HG02840 (cell line): ENCODE data around the gene MCM6.
"Not testable (repeated sequence)": the region's sequence is repeated elsewhere in the genome, so short reads cannot be mapped to it uniquely, and the experiment has no call there.

Experiments
- ATAC-seq: cut with Tn5 transposase; IDR thresholded peaks from one replicate; pipeline ENCODE4 v1.9.1; 2021; ENCODE audit warnings: mild to moderate bottlenecking, moderate library complexity, moderate number of reproducible peaks; ENCODE audit not compliant: unreplicated experiment, low FRiP score

Gene MCM6

DNA sequence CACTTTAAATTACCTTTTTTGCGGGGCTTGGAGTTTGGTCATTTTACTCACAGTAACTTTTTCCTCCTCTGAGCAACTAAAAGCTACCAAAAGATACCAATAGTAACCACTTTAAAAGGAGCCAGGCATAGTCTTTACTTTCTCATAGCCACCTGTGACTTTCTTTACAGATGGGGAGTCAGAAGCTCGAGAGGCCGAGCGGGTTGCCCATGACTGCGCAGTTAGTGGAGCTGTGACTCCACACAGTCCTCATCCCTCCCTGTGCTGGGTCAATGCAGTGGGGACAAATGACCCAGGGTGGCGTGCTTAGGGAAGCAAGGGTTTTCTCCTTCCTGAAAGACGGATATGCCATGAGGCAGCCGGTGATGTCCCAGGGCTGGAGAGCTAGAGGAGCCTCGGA lies 51.1 kb downstream of the MCM6 start:
- ATAC-seq = no peak

DNA sequence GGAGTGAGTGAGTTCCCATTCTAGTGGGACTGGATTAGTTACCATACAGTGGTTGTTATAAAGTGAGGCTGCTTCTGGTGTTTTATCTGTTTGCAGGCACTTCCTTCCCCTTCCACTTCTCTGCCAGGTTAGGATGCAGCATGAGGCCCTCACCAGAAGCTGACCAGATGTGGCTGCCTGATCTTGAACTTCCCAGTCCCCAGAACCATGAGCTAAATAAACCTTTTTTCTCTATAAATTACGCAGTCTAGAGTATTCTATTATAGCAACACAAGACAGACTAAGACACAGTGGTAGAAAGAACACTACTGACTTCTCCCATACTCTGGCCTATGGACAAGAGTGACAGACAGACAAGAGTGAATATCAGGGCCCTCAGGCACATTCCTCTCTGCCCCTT lies 53.4 kb downstream of the MCM6 start:
- ATAC-seq = no peak

DNA sequence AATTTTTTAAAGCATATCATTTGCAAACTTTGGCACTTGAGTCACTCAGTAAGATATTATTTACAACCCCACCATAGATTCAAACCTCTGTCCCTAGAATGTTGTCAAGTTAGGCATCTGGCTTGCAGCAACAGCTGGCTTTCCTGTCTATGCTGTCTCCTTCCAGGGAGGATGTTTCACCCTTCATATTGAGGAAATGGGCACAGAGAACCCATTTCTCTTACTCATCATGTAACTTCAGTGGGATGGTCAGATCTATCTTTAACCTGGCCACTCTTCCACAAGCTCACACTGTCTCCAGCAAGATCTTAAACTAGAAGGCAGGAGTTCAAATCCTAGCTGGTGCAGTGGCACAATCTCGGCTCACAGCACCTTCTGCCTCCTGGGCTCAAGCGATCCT lies 55.1 kb downstream of the MCM6 start:
- ATAC-seq = no peak

DNA sequence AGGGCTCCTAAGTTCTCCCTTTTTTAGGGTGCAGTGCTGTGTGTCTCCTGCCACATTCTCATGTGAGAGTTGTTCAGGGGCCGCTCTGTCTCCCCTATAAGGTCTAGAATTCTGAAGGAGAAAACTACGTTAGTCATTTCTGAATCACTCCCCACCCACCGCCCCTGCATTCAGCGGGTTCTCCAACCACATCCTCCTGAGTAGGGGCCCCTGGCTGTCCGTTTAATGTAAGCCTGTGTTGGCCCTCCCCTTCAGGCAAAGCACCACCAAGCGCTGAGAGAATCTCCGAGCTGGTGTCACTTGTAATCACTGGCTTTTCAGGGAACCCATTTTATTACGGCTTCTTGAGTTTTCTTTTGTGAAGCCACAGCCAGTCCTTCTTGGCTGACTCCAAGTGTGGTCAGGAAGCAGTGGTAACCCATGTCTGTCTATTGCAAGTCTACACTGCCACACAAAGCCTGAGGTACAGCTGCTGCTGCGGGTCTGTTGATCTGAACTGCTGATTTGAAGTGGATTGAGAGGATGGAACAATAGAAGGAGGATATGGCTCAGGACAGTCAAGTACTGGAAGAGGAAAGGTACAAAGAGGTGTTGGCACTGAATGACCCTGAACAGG lies 56.1 kb downstream of the MCM6 start:
- ATAC-seq = peak; percentile 73

DNA sequence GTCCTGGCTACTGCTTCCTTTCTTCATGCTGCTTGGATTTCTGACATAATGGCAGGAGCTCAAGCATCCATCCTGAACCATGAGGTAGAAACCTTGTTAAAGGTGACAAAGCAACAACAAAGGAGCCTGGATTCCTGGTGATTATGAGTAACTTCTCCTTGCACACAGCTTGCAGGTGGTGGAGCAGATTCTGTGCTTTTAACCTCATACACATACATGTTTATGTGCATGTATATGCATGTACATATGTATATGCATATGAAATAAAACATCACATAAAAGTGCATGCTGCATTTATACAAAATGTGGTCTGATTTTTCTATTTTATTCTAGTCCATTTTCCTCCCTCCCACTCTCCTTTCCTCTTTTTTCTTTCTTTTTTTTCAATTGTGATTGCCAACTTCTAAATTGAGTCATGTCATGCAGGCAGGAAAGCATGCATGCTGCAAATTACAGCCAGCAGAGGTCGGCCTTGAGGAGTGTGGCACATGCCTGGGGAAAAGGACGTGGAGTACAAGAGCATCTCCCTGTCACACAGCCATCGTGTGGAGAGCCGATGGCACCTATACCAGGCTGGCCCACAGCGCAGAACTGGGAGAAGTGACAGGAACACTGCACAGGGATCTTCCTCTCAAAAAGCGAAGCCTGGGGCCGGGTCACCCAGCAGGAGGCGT lies 57.2 kb downstream of the MCM6 start:
- no peak for ATAC-seq

DNA sequence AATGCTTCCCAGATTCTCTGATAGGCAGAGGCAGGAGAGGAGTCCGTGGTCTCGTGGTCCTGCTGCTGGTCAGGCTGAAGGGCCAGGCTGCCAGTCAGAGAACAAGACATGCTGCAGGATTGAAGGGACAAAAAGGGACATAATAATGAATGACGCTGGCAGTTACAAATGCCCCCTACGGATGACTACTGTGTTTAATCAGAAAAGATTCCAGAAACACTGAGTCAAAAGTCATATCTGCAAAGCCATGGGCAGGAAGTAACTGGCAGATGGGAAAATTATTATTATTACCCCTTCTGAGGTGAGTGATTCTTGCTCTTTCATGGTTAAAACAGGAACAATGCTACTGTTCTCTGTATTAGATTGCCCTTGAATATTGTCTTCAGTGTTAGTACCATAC lies 58.3 kb downstream of the MCM6 start:
- ATAC-seq = no peak

DNA sequence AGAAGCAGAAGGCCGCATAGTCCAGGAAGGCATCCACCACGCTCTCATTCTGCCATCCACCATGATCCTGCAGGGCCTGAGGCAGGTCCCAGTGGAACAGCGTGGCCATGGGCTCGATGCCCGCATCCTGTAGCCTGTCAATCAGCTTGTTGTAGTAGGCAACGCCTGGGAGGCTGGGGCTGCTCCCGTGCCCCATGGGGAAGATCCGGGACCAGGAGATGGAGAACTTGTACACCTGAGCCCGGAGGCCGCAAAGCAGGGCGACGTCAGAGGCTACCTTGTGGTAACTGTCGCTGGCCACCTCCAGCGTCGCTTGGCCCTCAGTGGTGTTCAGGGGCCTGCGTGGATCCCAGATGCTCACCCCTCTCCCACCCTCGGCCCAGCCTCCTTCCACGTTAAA lies 58.8 kb downstream of the MCM6 start:
- ATAC-seq = no peak

DNA sequence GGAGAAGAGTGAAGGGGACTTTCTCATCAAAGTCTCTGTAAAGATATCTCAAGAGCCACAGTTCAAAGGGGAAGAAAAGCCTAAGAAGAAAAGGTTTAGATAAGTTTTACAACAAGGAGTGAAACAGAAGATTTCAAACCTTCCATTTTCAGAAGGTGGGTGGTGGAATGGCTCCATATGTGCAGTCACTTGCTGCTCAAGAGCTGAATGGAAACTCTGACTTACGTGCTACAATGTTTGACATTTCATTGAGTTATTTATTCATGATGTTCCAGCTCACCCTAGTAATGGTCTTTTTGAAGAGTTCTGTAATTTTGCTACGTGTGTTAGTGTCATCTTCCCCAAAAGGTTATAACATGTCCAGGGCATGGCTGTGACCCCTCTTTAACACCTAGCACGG lies 61.0 kb downstream of the MCM6 start:
- ATAC-seq = no peak

DNA sequence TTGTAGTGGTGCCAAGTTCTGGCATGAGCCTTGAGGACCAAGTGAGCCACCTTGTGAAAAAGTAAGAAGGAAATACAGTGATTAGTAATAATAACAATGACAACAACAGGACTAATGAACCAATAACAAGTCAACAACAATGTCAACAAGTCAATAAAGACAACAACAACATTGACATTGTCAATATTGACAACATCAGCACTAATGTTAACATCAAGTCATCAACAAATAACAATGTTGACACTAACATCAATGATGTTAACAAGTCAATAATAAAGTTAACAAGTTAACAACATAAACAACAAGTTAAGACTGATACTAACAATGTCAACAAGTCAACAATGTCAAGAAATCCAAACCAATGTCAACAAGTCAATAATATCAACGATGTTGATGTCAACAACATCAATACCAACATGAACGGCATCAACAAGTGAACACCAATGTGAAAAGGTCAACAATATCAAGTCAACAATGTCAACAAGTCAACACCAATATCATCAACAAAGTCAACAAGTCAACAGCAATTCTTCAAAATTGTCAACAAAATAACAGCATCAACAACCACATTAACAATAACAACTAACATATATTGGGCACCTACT lies 63.2 kb downstream of the MCM6 start:
- ATAC-seq = no peak

DNA sequence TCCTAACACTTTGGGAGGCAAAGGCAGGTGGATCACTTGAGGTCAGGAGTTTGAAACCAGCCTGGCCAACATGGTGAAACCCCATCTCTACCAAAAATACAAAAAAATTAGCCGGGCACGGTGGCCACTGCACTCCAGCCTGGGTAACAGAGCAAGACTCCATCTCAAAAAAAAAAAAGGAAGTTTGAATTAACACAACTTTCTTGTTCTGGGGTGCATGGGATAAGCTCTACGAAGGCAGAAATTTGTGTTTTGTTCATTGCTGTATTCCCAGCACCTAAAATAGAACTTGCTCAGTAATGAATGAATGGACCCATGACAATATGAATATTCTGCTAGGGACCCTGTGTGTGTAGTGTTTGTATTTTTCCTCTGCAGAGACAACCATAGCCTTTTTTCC lies 68.4 kb downstream of the MCM6 start:
- not testable (repeated sequence) for ATAC-seq

DNA sequence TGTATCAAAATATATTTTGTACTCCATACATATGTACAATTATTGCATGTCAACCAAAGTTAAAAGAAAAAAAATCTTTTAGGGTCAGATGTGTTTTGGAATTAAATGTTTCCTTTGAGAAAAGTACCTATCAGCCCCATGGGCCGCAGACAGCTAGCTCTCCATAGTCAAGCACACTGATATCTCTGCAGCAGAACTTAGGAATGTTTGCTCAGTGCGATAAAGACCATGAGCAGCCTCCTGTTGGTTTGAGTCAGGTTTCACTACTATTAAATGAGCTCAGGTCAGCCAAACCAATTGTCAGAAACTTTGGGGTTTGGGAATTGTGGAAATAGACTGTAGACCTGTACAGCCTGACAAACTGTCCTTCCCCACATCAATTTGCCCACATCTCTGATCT lies 73.0 kb downstream of the MCM6 start:
- ATAC-seq = no peak

DNA sequence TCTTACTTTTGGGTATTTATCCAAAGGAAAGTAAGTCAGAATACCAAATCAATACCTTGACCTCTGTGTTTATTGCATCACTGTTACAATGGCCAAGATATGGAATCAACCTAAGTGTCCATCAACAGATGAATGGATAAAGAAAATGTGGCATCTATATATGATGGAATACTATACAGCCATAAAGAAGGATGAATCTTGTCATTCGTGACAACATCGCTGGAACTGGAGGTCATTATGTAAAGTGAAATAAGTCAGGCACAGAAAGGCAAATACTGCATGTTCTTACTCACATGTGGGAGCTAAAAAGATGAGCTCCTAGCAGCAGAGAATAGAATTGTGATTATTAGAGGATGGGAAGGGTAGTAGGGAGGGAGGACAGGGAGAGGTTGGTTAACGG lies 73.9 kb downstream of the MCM6 start:
- no peak for ATAC-seq

DNA sequence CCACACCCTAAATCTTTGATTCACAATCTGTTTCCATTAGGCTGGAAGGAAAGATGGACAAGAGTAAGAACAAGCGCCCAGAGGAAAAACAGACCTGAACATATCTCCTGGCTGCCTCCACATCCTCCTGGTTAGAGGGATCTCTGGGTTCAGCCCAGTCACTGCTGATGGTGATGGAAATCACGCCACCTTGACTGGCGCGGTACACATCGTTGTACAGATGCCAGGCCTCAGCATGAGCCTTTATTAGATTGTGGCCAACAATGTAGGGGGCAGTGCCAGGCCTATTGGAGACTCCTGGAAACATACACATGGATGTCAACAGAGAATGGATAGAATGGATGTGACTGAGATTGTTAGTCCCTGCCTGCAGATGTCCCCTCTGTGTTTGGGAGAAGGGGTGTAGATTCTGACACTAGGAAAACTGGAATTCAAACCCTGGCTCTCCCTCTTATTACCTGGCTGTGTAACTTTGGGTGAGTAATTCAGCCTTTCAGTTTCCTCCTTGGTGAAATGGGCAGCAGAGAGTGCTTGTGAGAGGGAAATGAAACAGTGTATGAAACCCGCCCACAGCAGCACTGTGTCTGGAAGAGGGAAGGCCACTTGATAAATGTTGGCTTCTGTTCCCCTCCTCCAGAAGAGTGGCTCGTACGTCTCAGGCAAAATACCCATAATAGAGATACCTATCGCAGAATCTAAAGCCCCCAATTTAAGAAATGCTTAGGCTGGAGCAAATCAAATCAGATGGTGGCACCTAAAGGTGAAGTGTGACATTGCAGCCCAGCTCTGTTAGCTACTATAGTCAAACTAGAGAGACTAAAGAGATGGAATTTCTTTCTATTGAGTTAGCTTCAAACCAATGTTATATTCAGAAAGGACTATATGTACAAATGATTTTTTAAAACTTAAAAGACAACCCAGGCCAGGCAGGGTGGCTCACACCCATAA lies 75.5 kb downstream of the MCM6 start:
- no peak for ATAC-seq

DNA sequence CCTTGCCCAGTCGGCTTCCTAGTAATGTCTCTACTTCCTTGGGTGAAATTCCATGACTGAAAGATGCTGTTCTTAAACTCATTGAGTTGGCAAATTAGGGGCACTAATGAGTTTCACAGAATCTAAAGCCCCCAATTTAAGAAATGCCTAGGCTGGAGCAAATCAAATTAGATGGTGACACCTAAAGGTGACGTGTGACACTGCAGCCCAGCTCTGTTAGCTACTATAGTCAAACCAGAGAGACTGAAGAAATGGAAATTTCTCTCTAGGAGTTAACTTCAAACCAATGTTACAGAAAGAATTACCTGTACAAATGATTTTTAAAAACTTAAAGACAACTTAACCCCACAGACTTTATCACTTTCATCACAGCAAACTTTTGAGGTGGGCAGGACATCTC lies 76.5 kb downstream of the MCM6 start:
- ATAC-seq = no peak

DNA sequence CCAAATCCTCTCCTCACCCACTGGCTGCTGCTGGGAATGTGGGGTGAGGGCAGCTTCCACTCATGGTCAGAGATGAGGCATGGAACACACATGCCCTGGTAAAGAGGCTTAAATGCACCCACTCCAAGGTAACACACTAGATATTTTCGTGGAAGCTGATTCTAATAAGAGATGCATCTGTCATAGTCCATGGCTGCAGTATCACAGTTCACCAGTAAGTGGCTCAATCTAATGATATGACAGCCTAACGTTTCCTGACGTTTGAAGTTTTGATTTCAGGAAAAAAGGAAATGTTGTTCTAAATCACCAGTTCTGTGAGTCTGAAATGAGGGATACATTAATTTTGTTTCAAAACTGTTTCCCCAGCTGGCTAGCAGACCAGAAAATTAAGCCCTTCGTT lies 77.5 kb downstream of the MCM6 start:
- ATAC-seq = no peak

DNA sequence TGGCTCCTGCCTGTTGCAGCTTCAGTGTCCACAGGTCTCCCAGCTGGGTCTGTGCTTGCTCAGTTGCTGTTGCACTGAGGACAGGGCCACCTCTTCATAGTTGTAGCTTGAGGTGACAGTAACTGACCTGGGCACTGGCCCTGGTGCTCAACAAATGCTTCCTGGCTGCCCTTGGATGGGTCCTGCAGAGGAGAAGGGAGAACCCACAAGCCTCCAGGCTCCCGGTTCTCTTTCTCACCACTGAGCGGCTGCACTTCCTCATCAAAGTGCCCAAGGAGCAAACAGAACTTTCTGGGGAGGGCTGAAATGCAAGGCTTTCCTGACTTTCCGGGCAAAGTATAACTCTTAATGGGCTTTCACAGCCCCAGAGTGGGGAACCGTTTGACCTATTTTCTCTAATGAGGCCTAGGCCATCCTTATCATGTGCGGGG lies 78.0 kb downstream of the MCM6 start:
- ATAC-seq = no peak

DNA sequence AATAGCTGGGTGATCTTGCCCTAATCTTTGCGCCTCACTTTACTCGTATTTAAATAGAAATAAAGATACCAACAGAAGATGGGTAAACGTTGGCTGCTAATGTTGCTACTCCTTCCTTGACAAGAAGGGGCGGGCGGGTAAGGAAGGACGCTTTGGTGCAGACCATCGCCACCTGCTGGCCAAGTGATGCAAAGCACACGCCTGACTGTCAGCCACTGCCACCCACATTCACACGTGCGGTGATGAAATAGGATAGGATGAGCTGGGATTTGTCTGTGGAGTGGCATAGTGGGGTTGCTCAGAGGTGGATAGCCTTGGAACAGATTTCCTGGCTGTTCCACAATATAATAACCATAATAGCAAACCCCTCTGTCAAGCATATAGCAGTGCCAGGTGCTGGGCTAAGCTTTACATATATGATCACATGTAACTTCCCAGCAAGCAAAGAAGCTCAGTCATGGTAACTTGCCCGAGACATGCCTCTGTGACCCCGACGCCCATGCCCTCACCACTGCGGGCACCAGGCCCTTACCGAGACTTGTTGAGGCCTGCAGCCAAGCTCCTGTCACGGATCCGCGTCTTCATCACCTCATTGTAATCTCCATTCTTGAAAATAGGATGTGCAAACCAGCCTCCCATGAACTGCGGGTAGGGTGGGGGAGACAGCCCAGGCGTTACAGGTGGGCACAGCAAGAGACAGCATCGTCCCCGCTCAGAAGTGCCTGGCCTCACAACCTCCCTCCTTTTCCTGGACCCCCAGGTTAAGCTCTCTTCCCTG lies 78.6 kb downstream of the MCM6 start:
- no peak for ATAC-seq

DNA sequence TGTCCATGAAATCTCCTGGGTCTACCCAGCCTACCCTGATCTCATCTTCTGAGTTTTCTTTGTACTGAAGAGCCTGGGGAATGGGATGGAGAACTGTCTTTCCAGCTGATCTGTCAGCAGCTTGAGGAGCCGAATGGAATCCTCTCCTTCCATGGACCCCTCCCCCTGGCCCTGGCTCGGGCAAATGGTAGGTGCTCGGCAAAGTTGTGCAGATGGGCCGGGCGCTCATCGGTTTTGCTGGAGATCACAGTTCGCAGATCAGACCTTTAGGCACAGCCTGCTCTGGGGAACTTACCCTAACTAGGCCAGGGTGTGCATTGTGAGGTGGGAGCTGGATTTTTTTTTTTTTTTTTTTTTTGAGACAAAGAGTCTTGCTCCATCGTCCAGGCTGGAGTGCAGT lies 79.6 kb downstream of the MCM6 start:
- no peak for ATAC-seq

DNA sequence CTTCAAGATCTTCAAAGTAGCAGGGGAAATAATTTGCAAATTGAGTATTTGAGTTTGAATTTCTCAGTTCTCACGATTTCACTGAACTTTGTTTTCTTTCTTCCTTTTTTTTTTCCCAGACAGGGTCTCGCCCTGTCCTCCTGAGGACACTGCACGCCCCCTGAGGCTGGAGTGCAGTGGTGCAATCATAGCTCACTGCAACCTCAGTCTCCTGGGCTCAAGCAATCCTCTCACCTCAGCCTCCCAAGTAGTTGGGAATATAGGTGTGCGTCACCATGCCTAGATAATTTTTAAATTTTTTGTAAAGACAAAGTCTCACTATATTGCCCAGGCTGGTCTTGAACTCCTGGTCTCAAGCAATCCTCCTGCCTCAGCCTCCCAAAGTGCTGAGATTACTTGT lies 80.6 kb downstream of the MCM6 start:
- ATAC-seq = not testable (repeated sequence)

DNA sequence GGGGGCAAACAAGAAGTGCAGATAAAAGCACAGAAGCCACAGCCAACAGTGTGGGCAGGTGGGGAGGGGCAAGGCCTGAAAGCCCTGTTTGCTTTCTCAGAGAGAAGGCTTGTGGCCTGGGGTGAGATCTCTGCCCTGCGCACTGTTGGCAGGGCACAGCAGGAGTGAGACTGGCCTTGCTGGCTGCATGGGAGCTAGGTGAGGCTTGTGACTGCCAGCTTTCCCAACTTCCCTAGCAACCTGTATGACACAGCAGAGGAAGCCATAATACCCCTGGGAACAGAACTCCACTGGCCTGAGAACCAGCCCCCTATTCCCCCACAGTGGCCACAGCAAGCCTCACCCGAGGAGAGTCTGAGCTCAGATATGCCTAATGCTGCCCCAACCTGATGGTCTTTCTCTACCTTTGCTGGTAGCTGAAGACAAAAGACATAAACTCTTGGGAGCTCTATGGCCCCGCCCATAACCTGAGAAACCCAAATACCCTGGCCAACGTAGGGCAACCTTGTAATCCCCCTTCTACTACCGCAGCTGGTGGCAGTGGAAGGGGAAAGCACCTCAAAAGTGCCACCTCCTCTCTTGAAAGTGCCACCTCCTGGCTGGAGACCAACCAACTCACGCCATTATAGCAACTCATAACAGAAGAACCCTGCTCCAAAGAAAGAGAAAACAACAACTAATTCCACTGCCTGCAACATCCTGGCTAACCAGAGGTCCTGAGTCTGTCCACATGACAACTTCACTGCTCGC lies 83.7 kb downstream of the MCM6 start:
- no peak for ATAC-seq
